Suprapubic skin (tissue), 4 donors: Measurements from ENCODE around the gene KLHL14.

Experiments used
- CTCF ChIP-seq, 2 donors: fragments of 200-600 bp in 1 of 2; fragments of 450-650 bp in 1 of 2; sonication (generic) in 1 of 2; IDR thresholded peaks; one replicate each; pipeline ENCODE4 v1.5.1; 2016 to 2019; ENCODE audit warnings: antibody characterized with exemption in 2 of 2, mild to moderate bottlenecking in 1 of 2, moderate library complexity in 1 of 2
- EP300 ChIP-seq: sonication (generic); formaldehyde crosslinking; IDR thresholded peaks from one replicate; pipeline ENCODE4 v1.6.1; 2017; ENCODE audit warnings: antibody characterized with exemption
- POLR2A ChIP-seq, 2 donors: fragments of 450-650 bp; IDR thresholded peaks; one replicate each; pipeline ENCODE4 v1.6.1; 2017; ENCODE audit warnings: antibody characterized with exemption in 2 of 2, mild to moderate bottlenecking in 2 of 2, moderate library complexity in 2 of 2
- POLR2AphosphoS5 ChIP-seq, 3 donors: sonication (generic); formaldehyde crosslinking; IDR thresholded peaks; one replicate each; pipeline ENCODE4 v1.6.1; 2017; ENCODE audit warnings: antibody characterized with exemption in 3 of 3

- no peak for TF ChIP-seq POLR2A (IDR thresholded peaks at IDR 0.05)
- TF ChIP-seq CTCF (IDR thresholded peaks at IDR 0.05): no peak
- TF ChIP-seq EP300: no peak
- no peak for TF ChIP-seq POLR2AphosphoS5 (IDR thresholded peaks at IDR 0.05)
Observed at GRCh38 chr18:32707147-32707546, 65.7 kb downstream of the KLHL14 start.
